Progenitor cell of endocrine pancreas (in vitro differentiated cells): Measurements from ENCODE around the gene TSHZ3. TPM values are rescaled to one million over a fixed set of nuclear protein-coding genes. Genes with fewer than 3 reads are reported as not detected.

ENCODE experiments used
- DNase-seq: peaks from one replicate; pipeline ENCODE4 v3.0.0; 2021; ENCODE audit warnings: low spot score; ENCODE audit not compliant: unreplicated experiment
- H3K27ac Mint-ChIP-seq: 2 replicates; pipeline ENCODE4 v1.8.0; 2021; ENCODE audit warnings: mild to moderate bottlenecking, moderate library complexity, mixed read lengths
- H3K27me3 Mint-ChIP-seq: 2 replicates; pipeline ENCODE4 v1.8.0; 2021; ENCODE audit warnings: mixed read lengths
- H3K36me3 Mint-ChIP-seq: 2 replicates; pipeline ENCODE4 v1.8.0; 2022; ENCODE audit warnings: mixed read lengths; ENCODE audit not compliant: insufficient read depth
- H3K4me1 Mint-ChIP-seq: 2 replicates; pipeline ENCODE4 v1.8.0; 2021; ENCODE audit warnings: low read depth, mixed read lengths
- H3K4me3 Mint-ChIP-seq: 2 replicates; pipeline ENCODE4 v1.8.0; 2021; ENCODE audit warnings: low read depth, mild to moderate bottlenecking, moderate library complexity, mixed read lengths
- H3K9me3 Mint-ChIP-seq: 2 replicates; pipeline ENCODE4 v1.8.0; 2021; ENCODE audit warnings: low read depth, mixed read lengths
- CTCF ChIP-seq: fragments of 200-600 bp; sonication (generic); IDR thresholded peaks from one replicate; pipeline ENCODE4 v1.5.0; 2021; ENCODE audit warnings: antibody characterized with exemption, mild to moderate bottlenecking; ENCODE audit not compliant: unreplicated experiment
- total RNA-seq: library from RNA; stranded (reverse); gene quantifications from 2 replicates; pipeline ENCODE4 v1.2.1, GENCODE V29; 2021

Gene TSHZ3
- total RNA-seq, 1 donor from 2014 or later, result 15.5 TPM

- no peak for DNase-seq
- peak; percentile 20 for TF ChIP-seq CTCF
- Mint-ChIP-seq H3K4me1 (no peaks in the 10 kb centered on the region), H3K36me3 (peaks cover 4% of the 10 kb centered on the region), H3K4me3 (no peak overlapping the region), H3K27ac (no peak overlapping the region), H3K27me3 (peaks cover 54% of the 10 kb centered on the region), H3K9me3 (no peaks in the 10 kb centered on the region)
Observed at GRCh38 chr19:31364963-31365362, 15.7 kb upstream of the TSHZ3 start.

GRCh38 chr19:31361728-31362127 lies 12.5 kb upstream of the TSHZ3 start:
- Mint-ChIP-seq H3K9me3 (no peaks in the 10 kb centered on the region), H3K4me1 (peaks cover under 1% of the 10 kb centered on the region), H3K27me3 (peaks cover 83% of the 10 kb centered on the region), H3K4me3 (no peak overlapping the region), H3K36me3 (peaks cover 4% of the 10 kb centered on the region), H3K27ac (no peak overlapping the region)
- no peak for TF ChIP-seq CTCF
- DNase-seq, result no peak

- Mint-ChIP-seq H3K36me3 (no peaks in the 10 kb centered on the region), H3K9me3 (no peaks in the 10 kb centered on the region), H3K27me3 (peaks cover 93% of the 10 kb centered on the region), H3K4me1 (peaks cover 25% of the 10 kb centered on the region), H3K27ac (no peak overlapping the region), H3K4me3 (no peak overlapping the region)
- no peak for DNase-seq
- TF ChIP-seq CTCF, result peak; percentile 13
Observed at GRCh38 chr19:31357315-31357673, 8.1 kb upstream of the TSHZ3 start.

GRCh38 chr19:31356587-31357314 lies 7.5 kb upstream of the TSHZ3 start:
- no peaks in the 10 kb centered on the region for H3K9me3 Mint-ChIP-seq
- DNase-seq, result no peak
- no peaks in the 10 kb centered on the region for H3K36me3 Mint-ChIP-seq
- no peak overlapping the region for H3K4me3 Mint-ChIP-seq
- peak overlapping the region; percentile 15 for H3K27ac Mint-ChIP-seq
- H3K27me3 Mint-ChIP-seq, result peaks cover 95% of the 10 kb centered on the region
- TF ChIP-seq CTCF, result peak; percentile 58
- peaks cover 30% of the 10 kb centered on the region for H3K4me1 Mint-ChIP-seq

GRCh38 chr19:31355665-31356289 lies 6.5 kb upstream of the TSHZ3 start:
- Mint-ChIP-seq H3K4me1 (peaks cover 31% of the 10 kb centered on the region), H3K9me3 (no peaks in the 10 kb centered on the region), H3K36me3 (no peaks in the 10 kb centered on the region), H3K27me3 (peaks cover 90% of the 10 kb centered on the region), H3K27ac (no peak overlapping the region), H3K4me3 (no peak overlapping the region)
- no peak for TF ChIP-seq CTCF
- DNase-seq, result no peak
